GM19395 (cell line): ENCODE measurements around the gene ZMIZ1.

ENCODE experiments used
- ATAC-seq: cut with Tn5 transposase; IDR thresholded peaks from one replicate; pipeline ENCODE4 v1.9.1; 2021; ENCODE audit warnings: mild to moderate bottlenecking, moderate library complexity; ENCODE audit not compliant: unreplicated experiment

The ZMIZ1 gene

GRCh38 chr10:79260811-79261740 lies 192.3 kb downstream of the ZMIZ1 start:
- ATAC-seq = no peak

GRCh38 chr10:79262131-79262530 lies 193.4 kb downstream of the ZMIZ1 start:
- ATAC-seq = no peak

GRCh38 chr10:79262959-79263746 lies 194.4 kb downstream of the ZMIZ1 start:
- ATAC-seq = no peak

- ATAC-seq = no peak
These were observed 195.2 kb downstream of the ZMIZ1 start for GRCh38 chr10:79263939-79264338.

- ATAC-seq = no peak
These were observed 196.2 kb downstream of the ZMIZ1 start for GRCh38 chr10:79264942-79265341.

- ATAC-seq = peak; percentile 36
These were observed 197.3 kb downstream of the ZMIZ1 start for GRCh38 chr10:79266084-79266483.

GRCh38 chr10:79266543-79267312 lies 198.0 kb downstream of the ZMIZ1 start:
- ATAC-seq = peak; percentile 93

- no peak for ATAC-seq
These were observed 198.7 kb downstream of the ZMIZ1 start for GRCh38 chr10:79267499-79267898.

- no peak for ATAC-seq
These were observed 199.4 kb downstream of the ZMIZ1 start for GRCh38 chr10:79268161-79268601.

GRCh38 chr10:79268742-79269141 lies 200.0 kb downstream of the ZMIZ1 start:
- ATAC-seq = no peak

- ATAC-seq = no peak
These were observed 200.7 kb downstream of the ZMIZ1 start for GRCh38 chr10:79269443-79269842.

GRCh38 chr10:79269969-79270368 lies 201.2 kb downstream of the ZMIZ1 start:
- no peak for ATAC-seq

- ATAC-seq = no peak
These were observed 201.9 kb downstream of the ZMIZ1 start for GRCh38 chr10:79270466-79271246.

- no peak for ATAC-seq
These were observed 203.6 kb downstream of the ZMIZ1 start for GRCh38 chr10:79272353-79272752.

- ATAC-seq = no peak
These were observed 204.8 kb downstream of the ZMIZ1 start for GRCh38 chr10:79273604-79274003.

- no peak for ATAC-seq
These were observed 205.7 kb downstream of the ZMIZ1 start for GRCh38 chr10:79274279-79275104.

- no peak for ATAC-seq
These were observed 206.3 kb downstream of the ZMIZ1 start for GRCh38 chr10:79275105-79275430.

- no peak for ATAC-seq
These were observed 206.7 kb downstream of the ZMIZ1 start for GRCh38 chr10:79275431-79275851.

- ATAC-seq = no peak
These were observed 209.0 kb downstream of the ZMIZ1 start for GRCh38 chr10:79277579-79278269.
